Kidney (tissue), 14 donors: ENCODE data around the gene PSMD3. TPM values are rescaled to one million over a fixed set of nuclear protein-coding genes. Genes with fewer than 3 reads are reported as not detected.

Experiments
- DNase-seq, 5 donors: peaks; one replicate each; pipeline ENCODE4 v3.0.0-alpha.2; 2013 to 2020
- FAIRE-seq: peaks from 2 replicates; lab custom pipeline; 2012; peaks lifted over from hg19 to GRCh38; lab: Jason Lieb, UNC
- H3K27ac ChIP-seq, 2 donors: one replicate each; pipeline ENCODE4 v1.7.0; 2013; ENCODE audit warnings: low read depth in 2 of 2, low read length in 2 of 2, inconsistent platforms in 1 of 2
- H3K27me3 ChIP-seq: one replicate; pipeline ENCODE4 v1.7.1; 2013; ENCODE audit warnings: low read length, inconsistent platforms; ENCODE audit not compliant: control insufficient read depth, insufficient read depth
- H3K36me3 ChIP-seq, 3 donors: one replicate each; pipeline versions ENCODE4 v1.7.0 to v1.7.1; 2013; ENCODE audit warnings: low read length in 3 of 3, control low read depth in 1 of 3, inconsistent platforms in 1 of 3; ENCODE audit not compliant: insufficient read depth in 3 of 3, control insufficient read depth in 2 of 3
- H3K4me1 ChIP-seq, 3 donors: one replicate each; pipeline versions ENCODE4 v1.7.0 to v1.7.1; 2013; ENCODE audit warnings: low read length in 3 of 3, inconsistent platforms in 1 of 3, low read depth in 1 of 3; ENCODE audit not compliant: control insufficient read depth in 2 of 3, insufficient read depth in 2 of 3
- H3K4me3 ChIP-seq, 3 donors: one replicate each; pipeline versions ENCODE4 v1.7.0 to v1.8.1; 2013; ENCODE audit warnings: low read length in 3 of 3, control low read depth in 1 of 3, inconsistent platforms in 1 of 3
- H3K9ac ChIP-seq, 3 donors: one replicate each; pipeline versions ENCODE4 v1.7.0 to v1.7.1; 2013; ENCODE audit warnings: low read length in 3 of 3, control low read depth in 1 of 3, inconsistent platforms in 1 of 3
- H3K9me3 ChIP-seq, 3 donors: one replicate each; pipeline versions ENCODE4 v1.7.0 to v1.7.1; 2013; ENCODE audit warnings: low read length in 3 of 3, control low read depth in 1 of 3, inconsistent platforms in 1 of 3; ENCODE audit not compliant: control insufficient read depth in 2 of 3, insufficient read depth in 1 of 3
- intact Hi-C: fragments of 100-400 bp; cut with DNase I; formaldehyde crosslinking; loops from one replicate; pipeline ENCODE4 v1.11.1; 2022
- polyA plus RNA-seq: library from polyadenylated mRNA; stranded (reverse); fragments of 350-450 nt; fragmentation: Illumina TruSeq; extraction: RNeasy Lipid Tissue Mini Kit (QIAGEN cat#74804); gene quantifications from one replicate; pipeline ENCODE4 v1.2.3, GENCODE V29; 2014; ENCODE audit warnings: low read depth, low replicate concordance; ENCODE audit not compliant: insufficient read depth
- total RNA-seq: library from RNA; stranded (reverse); fragmentation: NEBNext Ultra II Directional; extraction: Animal tissue kit (Norgen Biotek cat#: 25700); gene quantifications from one replicate; pipeline ENCODE4 v1.2.1, GENCODE V29; 2021
- TF ChIP-seq, protein P1 (sequence below): IDR thresholded peaks from 3 replicates; pipeline ENCODE4 v1.5.1; 2012; ENCODE audit warnings: mild to moderate bottlenecking, moderate library complexity, borderline replicate concordance; ENCODE audit not compliant: insufficient read depth; ENCODE audit errors: extremely low read depth
- donor health status: control.
- donor health status: control.
- donor health status: control.
- donor health status: control.
- donor health status: control.
- donor health status: DM: yes; HTN: yes; CAD: no.
- donor health status: Normal renal cell carcinoma (clear cell type).

The PSMD3 gene
- total and polyA plus RNA-seq, 2 donors from 2014 or later = 63.6 to 66.4 TPM

DNA sequence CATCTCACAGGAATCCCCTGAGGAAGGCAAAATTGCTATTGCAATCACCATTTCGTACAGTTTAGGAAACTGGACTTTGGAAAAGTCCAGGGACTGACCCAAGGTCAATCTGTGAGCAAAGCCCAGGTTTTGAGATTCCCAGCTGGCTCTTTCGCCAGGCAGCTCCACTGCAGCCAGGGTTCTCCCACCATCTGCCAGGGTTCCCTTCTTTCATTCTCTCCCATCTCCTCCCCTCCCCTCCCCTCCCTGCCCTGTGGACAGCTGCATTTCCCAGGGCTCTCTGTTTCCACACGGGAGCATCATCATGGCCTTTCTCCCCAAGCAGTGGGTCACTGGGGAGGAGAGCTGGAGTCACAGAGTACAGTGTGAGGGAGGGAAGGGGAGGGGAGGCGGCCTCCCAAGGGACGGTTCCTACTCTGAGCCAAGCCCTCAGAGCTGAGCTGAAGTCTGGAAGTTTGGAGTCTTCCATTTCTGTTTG, 29.7 kb upstream of the PSMD3 start:
- DNase-seq (peak in 2 of 5 donors; percentile 42 to 84), FAIRE-seq (no peak)
- Histone ChIP-seq H3K4me1 (peaks cover 0 to 6% (median 4%) of the 10 kb centered on the region in 3 donors), H3K9ac (no peak overlapping the region), H3K27ac (no peak overlapping the region), H3K27me3 (no peaks in the 10 kb centered on the region), H3K4me3 (no peak overlapping the region), H3K36me3 (no peaks in the 10 kb centered on the region), H3K9me3 (no peaks in the 10 kb centered on the region)
- intact Hi-C loops = no loop called here
- TF ChIP-seq, protein P1, sequence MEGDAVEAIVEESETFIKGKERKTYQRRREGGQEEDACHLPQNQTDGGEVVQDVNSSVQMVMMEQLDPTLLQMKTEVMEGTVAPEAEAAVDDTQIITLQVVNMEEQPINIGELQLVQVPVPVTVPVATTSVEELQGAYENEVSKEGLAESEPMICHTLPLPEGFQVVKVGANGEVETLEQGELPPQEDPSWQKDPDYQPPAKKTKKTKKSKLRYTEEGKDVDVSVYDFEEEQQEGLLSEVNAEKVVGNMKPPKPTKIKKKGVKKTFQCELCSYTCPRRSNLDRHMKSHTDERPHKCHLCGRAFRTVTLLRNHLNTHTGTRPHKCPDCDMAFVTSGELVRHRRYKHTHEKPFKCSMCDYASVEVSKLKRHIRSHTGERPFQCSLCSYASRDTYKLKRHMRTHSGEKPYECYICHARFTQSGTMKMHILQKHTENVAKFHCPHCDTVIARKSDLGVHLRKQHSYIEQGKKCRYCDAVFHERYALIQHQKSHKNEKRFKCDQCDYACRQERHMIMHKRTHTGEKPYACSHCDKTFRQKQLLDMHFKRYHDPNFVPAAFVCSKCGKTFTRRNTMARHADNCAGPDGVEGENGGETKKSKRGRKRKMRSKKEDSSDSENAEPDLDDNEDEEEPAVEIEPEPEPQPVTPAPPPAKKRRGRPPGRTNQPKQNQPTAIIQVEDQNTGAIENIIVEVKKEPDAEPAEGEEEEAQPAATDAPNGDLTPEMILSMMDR = no peak

DNA sequence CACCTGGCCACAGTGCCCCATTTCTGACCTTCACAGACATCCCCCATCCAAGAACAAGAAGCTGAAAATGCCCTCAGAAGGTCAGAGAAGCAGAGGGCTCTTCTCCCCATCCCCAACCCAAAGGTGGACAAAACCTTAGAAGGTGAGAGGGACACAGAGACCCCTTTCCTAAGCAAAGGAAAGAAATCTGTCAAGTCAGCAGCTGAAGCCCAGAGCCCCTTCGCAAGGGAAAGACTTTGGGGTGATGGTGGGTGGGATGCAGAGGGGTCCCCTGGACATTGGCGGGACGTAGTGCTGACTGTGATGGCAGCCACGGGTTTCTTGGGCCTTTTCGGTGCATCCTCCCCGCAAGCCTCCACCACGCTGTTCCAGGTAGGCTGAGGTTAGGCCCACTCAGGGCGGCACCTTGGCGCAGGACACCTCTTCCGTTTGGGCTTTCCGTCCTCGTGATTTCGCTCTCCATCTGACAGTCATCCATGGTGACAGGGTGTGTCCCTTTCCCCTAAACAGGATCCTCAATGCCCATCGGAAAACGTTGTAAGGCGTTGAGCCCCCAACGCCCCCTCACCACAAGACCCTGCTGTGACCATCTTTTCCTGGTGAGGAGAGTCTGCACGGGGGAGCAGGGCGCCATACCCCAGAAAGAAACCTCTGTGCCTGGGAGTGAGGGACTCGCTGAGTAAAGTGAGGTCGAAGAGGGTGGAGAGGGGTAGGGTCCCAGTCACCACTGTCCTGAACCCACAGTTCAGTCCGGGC, 28.5 kb upstream of the PSMD3 start:
- TF ChIP-seq, protein P1 = no peak
- intact Hi-C loops = no loop called here
- DNase-seq (peak in 1 of 5 donors; percentile 82), FAIRE-seq (no peak)
- H3K27ac ChIP-seq = no peak overlapping the region
- H3K27me3 ChIP-seq = no peaks in the 10 kb centered on the region
- H3K9ac ChIP-seq = peak overlapping the region in 1 of 3 donors; percentile 22
- peaks cover 0 to 6% (median 4%) of the 10 kb centered on the region in 3 donors for H3K4me1 ChIP-seq
- H3K4me3 ChIP-seq = peak overlapping the region; percentile 12 to 47 (median 45)
- no peaks in the 10 kb centered on the region for H3K9me3 ChIP-seq
- no peaks in the 10 kb centered on the region for H3K36me3 ChIP-seq

DNA sequence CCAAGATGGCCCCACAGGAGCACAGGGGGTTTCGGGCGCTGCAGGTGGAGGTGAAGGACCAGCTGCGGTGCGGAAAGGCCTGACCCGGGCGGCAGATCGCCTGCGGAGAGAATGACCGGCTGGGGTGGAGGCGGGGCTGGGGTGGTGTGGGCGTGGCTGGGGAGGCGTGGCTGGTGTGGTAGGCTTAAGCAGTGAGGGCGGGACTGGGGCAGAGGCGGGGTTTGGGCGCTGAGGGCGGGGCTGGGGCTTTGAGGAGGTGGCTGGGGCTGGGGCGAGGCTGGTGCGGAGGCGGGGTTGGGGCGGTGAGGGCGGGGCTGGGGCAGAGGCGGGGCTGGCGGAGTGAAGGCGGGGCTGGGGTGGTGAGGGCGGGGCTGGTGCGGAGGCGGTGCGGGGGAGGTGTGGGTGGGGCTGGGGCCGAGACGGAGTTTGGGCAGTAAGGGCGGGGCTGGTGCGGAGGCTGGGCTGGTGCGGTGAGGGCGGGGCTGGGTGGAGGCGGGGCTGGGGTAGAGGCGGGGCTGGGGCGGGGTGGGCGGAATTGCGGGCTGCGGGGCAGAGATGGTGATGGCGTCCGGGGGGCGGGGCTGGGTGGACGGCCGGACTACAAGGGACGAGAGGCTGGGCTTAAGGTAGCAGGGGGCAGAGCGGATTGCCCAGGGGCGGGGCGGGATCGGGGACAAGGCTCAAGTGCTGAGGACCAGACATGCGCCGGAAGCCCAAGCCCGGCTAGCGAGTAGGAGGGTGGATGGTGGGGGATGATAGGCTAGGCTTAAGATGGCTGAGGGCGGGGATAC, 27.7 kb upstream of the PSMD3 start:
- H3K4me1 ChIP-seq = peaks cover 0 to 6% (median 4%) of the 10 kb centered on the region in 3 donors
- intact Hi-C loops = no loop called here
- TF ChIP-seq, protein P1 = no peak
- FAIRE-seq (no peak), DNase-seq (peak; percentile 98 to 100 (median 99))
- no peaks in the 10 kb centered on the region for H3K9me3 ChIP-seq
- peak overlapping the region in 2 of 3 donors; percentile 33 to 53 for H3K9ac ChIP-seq
- H3K36me3 ChIP-seq = no peaks in the 10 kb centered on the region
- H3K4me3 ChIP-seq = peak overlapping the region; percentile 51 to 66 (median 61)
- no peaks in the 10 kb centered on the region for H3K27me3 ChIP-seq
- peak overlapping the region in 1 of 2 donors; percentile 52 for H3K27ac ChIP-seq
